ENCODE results near the gene MGLL. TPM values are rescaled to one million over a fixed set of nuclear protein-coding genes. Genes with fewer than 3 reads are reported as not detected.

Gene MGLL
- total RNA-seq, 6 experiments from 2014 or later, result 128 to 144 (median 129) TPM

- no peak for TF ChIP-seq CTCF (IDR thresholded peaks at IDR 0.05)
- Mint-ChIP-seq H3K27me3 (ENCODE audit: insufficient read depth) (no peaks in the 10 kb centered on the region), H3K9me3 (no peaks in the 10 kb centered on the region; the same call in 1 of the 2 replicates), H3K36me3 (ENCODE audit: low read depth) (peaks cover 94% of the 10 kb centered on the region), H3K4me3 (no peak overlapping the region), H3K27ac (no peak overlapping the region; the same call in 1 of the 2 replicates), H3K4me1 (ENCODE audit: low read depth) (peaks cover 56% of the 10 kb centered on the region)
- DNase-seq, result no peak
Measured at GRCh38 chr3:127812151-127812550, 10.2 kb downstream of the MGLL start.

GRCh38 chr3:127811717-127812116 lies 10.6 kb downstream of the MGLL start:
- DNase-seq, result no peak
- Mint-ChIP-seq H3K9me3 (no peaks in the 10 kb centered on the region; the same call in 1 of the 2 replicates), H3K27ac (no peak overlapping the region; the same call in 1 of the 2 replicates), H3K4me3 (no peak overlapping the region), H3K36me3 (ENCODE audit: low read depth) (peaks cover 94% of the 10 kb centered on the region), H3K27me3 (ENCODE audit: insufficient read depth) (no peaks in the 10 kb centered on the region), H3K4me1 (ENCODE audit: low read depth) (peaks cover 54% of the 10 kb centered on the region)
- no peak for TF ChIP-seq CTCF (IDR thresholded peaks at IDR 0.05)

- Mint-ChIP-seq H3K27ac (no peak overlapping the region), H3K36me3 (ENCODE audit: low read depth) (peaks cover 96% of the 10 kb centered on the region), H3K9me3 (no peaks in the 10 kb centered on the region; the same call in 1 of the 2 replicates)
Measured at GRCh38 chr3:127809611-127810010, 12.7 kb downstream of the MGLL start.

GRCh38 chr3:127809211-127809610 lies 13.1 kb downstream of the MGLL start:
- Mint-ChIP-seq H3K27ac (no peak overlapping the region), H3K4me1 (ENCODE audit: low read depth) (peaks cover 50% of the 10 kb centered on the region), H3K9me3 (no peaks in the 10 kb centered on the region; the same call in 1 of the 2 replicates), H3K27me3 (ENCODE audit: insufficient read depth) (no peaks in the 10 kb centered on the region), H3K4me3 (no peak overlapping the region), H3K36me3 (ENCODE audit: low read depth) (peaks cover 96% of the 10 kb centered on the region)
- TF ChIP-seq CTCF (IDR thresholded peaks at IDR 0.05), result no peak
- no peak for DNase-seq

More at GRCh38 chr3:127809611-127810010, 12.7 kb downstream of the MGLL start:
- Mint-ChIP-seq H3K27me3 (ENCODE audit: insufficient read depth) (no peaks in the 10 kb centered on the region), H3K4me3 (no peak overlapping the region), H3K4me1 (ENCODE audit: low read depth) (peaks cover 46% of the 10 kb centered on the region)
- DNase-seq, result no peak
- TF ChIP-seq CTCF (IDR thresholded peaks at IDR 0.05), result no peak

GRCh38 chr3:127808197-127808596 lies 14.1 kb downstream of the MGLL start:
- no peak overlapping the region for H3K4me3 Mint-ChIP-seq
- no peaks in the 10 kb centered on the region for H3K27me3 Mint-ChIP-seq (ENCODE audit: insufficient read depth)
- H3K4me1 Mint-ChIP-seq (ENCODE audit: low read depth), result peaks cover 60% of the 10 kb centered on the region
- peaks cover 90% of the 10 kb centered on the region for H3K36me3 Mint-ChIP-seq (ENCODE audit: low read depth)
- no peak overlapping the region for H3K27ac Mint-ChIP-seq
- TF ChIP-seq CTCF (IDR thresholded peaks at IDR 0.05), result no peak
- no peaks in the 10 kb centered on the region; the same call in 1 of the 2 replicates for H3K9me3 Mint-ChIP-seq
- DNase-seq, result no peak

Data from HFFc6 (cell line).